ENCODE data around the gene PDRG1. TPM values are rescaled to one million over a fixed set of nuclear protein-coding genes. Genes with fewer than 3 reads are reported as not detected.

Gene PDRG1
- total RNA-seq, result 1.7 TPM

DNA sequence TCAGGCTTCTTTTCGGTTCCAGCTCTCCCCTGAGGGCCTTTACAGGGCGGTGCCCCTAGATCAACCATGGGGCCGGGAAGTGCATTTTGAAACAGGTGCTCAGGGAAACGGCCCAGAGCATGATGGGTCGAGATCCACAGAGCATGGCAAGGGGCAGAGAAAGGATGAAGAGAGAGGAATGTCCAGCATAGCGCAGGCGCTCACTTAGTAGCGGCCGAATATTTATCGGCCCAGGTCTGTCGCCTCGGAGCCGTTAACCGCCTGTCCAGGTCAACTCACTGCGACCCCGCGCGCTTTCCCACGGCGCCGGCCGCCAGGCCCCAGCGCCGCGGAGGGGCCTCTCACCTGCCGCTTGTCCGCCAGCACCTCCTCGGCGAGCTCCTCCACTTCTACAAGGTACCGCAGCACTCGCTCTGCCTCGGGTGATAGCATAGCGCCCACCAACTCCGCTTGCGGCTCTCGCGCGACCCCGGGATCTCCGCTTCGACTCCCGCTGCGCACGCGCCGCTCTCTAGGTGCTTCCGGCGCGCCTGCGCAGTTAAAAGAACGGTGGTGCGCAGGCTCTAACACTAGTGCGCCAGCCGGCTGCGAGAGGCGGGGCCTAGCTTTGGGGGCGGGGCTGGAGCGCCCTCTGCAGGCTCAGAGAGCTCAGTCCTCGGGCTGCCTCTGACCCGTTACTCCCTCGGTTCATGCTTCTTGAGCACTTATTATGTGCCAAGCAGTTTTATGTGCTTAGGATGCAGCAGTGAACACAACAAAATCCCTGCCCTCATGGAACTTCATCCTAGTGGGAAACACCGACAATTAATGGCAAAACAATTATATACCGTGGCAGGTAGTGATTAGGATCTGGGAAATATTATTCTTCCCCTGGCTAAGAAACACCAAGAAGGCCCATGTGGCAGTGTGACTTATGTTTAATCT, at the start of gene PDRG1:
TSS of gene PDRG1 (minus strand) at position 517 of the 924 bp plus-strand sequence. CDS start at position 432, 85 bp downstream.
- Histone ChIP-seq H3K27ac (peak within 1 kb of the TSS; percentile 77 to 81), H3K36me3 (peaks cover 20 to 27% of the 10 kb centered on the region in 2 donors), H3K27me3 (no peaks in the 10 kb centered on the region), H3K4me3 (peak within 1 kb of the TSS; percentile 95 to 100), H3K9me3 (no peaks in the 10 kb centered on the region), H3K4me1 (peaks cover 8 to 12% of the 10 kb centered on the region in 2 donors)
- TF ChIP-seq, protein P1, sequence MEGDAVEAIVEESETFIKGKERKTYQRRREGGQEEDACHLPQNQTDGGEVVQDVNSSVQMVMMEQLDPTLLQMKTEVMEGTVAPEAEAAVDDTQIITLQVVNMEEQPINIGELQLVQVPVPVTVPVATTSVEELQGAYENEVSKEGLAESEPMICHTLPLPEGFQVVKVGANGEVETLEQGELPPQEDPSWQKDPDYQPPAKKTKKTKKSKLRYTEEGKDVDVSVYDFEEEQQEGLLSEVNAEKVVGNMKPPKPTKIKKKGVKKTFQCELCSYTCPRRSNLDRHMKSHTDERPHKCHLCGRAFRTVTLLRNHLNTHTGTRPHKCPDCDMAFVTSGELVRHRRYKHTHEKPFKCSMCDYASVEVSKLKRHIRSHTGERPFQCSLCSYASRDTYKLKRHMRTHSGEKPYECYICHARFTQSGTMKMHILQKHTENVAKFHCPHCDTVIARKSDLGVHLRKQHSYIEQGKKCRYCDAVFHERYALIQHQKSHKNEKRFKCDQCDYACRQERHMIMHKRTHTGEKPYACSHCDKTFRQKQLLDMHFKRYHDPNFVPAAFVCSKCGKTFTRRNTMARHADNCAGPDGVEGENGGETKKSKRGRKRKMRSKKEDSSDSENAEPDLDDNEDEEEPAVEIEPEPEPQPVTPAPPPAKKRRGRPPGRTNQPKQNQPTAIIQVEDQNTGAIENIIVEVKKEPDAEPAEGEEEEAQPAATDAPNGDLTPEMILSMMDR (IDR thresholded peaks at IDR 0.05), result peak; percentile 91 to 96 (median 94)
- peak; percentile 79 to 97 for DNase-seq (ENCODE audit: low spot score in 2 of 2)
- intact Hi-C loops (cut with DNase I), result loop anchor here (1.0 to 5.0 kb wide), 5 partner anchors 79 to 214 kb away; partner anchors contain the start of genes DUSP15, TPX2 and TTLL9

DNA sequence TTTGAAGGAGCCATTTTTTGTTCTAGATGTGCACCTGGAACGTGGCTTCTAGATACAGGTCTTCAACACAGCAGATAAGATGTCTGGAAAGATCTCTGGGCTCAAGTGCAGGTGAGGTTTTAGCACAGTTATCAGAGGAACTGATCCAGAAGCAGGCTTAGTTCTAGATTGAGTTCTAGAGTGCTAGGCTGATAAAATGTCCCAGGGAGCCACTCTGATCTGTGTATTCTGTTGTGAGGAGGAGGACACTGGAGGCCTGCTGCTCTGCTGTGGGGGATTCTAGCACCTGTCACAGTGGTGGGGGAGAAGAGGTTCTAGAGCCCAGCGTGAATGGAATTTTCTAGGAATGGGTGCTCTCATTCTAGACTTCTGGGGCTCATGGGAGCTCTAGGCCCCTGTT, 46.4 kb upstream of the PDRG1 start:
- intact Hi-C loops (cut with DNase I), result no loop called here
- H3K4me1 ChIP-seq, result no peaks in the 10 kb centered on the region

DNA sequence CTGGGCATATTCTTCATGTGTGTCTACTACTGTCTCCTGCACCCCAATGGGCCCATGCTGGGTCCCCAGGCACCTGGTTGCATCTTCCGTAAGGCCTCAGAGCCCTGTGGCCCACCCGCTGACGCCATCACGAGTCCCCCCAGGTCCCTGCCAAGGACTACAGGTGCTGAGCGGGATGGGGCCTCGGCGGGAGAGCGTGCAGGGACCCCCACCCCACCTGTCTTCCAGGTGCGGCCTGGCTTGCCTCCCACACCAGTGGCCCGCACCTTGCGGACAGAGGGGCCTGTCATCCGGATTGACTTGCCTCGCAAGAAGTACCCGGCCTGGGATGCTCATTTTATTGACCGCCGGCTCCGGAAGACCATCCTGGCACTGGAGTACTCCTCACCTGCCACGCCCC, 45.1 kb upstream of the PDRG1 start:
- TF ChIP-seq, protein P1 (IDR thresholded peaks at IDR 0.05), result no peak
- Histone ChIP-seq H3K9me3 (no peaks in the 10 kb centered on the region), H3K4me1 (no peaks in the 10 kb centered on the region), H3K4me3 (no peak overlapping the region), H3K36me3 (no peaks in the 10 kb centered on the region), H3K27me3 (no peaks in the 10 kb centered on the region), H3K27ac (no peak overlapping the region)
- DNase-seq (ENCODE audit: low spot score in 2 of 2), result no peak
- intact Hi-C loops (cut with DNase I), result no loop called here

More for the DNA sequence above, 46.4 kb upstream of the PDRG1 start:
- DNase-seq (ENCODE audit: low spot score in 2 of 2), result no peak
- H3K27me3 ChIP-seq, result no peaks in the 10 kb centered on the region
- H3K27ac ChIP-seq, result no peak overlapping the region
- no peaks in the 10 kb centered on the region for H3K36me3 ChIP-seq
- TF ChIP-seq, protein P1 (IDR thresholded peaks at IDR 0.05), result no peak
- no peaks in the 10 kb centered on the region for H3K9me3 ChIP-seq
- H3K4me3 ChIP-seq, result no peak overlapping the region

DNA sequence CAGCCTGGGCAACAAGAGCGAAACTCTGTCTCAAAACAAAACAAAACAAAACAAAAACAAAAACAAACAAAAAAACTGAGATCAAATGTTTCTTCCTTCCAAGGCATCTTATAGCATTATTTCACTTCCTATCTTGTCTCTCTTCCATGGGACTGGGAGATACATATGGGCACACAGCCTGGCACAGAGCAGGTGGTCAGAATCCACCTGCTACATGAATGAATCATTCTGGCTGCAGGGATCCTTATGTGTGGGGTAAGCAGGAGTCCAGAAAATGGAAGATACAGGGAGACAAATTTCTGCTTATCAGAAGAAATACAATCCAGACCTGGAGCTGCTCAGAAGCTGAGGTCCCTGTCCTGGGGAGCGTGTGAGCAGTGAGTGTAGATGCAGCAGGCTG, 40.2 kb upstream of the PDRG1 start:
- intact Hi-C loops (cut with DNase I), result no loop called here
- H3K9me3 ChIP-seq, result no peaks in the 10 kb centered on the region
- no peaks in the 10 kb centered on the region for H3K4me1 ChIP-seq
- no peak overlapping the region for H3K4me3 ChIP-seq
- DNase-seq (ENCODE audit: low spot score in 2 of 2), result no peak
- no peak overlapping the region for H3K27ac ChIP-seq
- no peaks in the 10 kb centered on the region for H3K27me3 ChIP-seq
- no peaks in the 10 kb centered on the region for H3K36me3 ChIP-seq
- TF ChIP-seq, protein P1 (IDR thresholded peaks at IDR 0.05), result no peak

DNA sequence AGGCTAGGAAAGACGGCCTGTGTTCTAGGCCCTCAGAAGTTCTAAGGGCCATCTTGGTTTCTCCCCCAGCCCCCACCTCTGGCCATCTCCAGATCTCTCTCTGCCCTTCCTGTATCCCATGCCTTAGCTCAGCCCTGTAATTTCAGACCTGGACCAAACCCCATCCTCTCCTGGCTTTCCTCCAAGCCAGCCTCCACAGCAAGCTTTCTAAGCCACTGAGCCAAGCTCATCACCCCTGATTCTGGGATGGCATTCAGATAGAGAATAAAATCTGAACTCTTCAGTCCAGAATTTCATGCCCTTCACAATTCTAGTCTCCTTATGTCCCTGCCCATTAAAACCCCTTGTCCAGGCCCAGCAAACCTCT, 39.5 kb upstream of the PDRG1 start:
- no peak for DNase-seq (ENCODE audit: low spot score in 2 of 2)
- Histone ChIP-seq H3K4me1 (no peaks in the 10 kb centered on the region), H3K36me3 (no peaks in the 10 kb centered on the region), H3K9me3 (no peaks in the 10 kb centered on the region), H3K27ac (no peak overlapping the region), H3K4me3 (no peak overlapping the region), H3K27me3 (no peaks in the 10 kb centered on the region)
- TF ChIP-seq, protein P1 (IDR thresholded peaks at IDR 0.05), result no peak
- intact Hi-C loops (cut with DNase I), result no loop called here

All from ascending aorta (tissue), 2 donors.